ENCODE results near the gene GAK. TPM values are rescaled to one million over a fixed set of nuclear protein-coding genes. Genes with fewer than 3 reads are reported as not detected.

GAK gene
- total RNA-seq, 2 experiments from 2014 or later: 97.0 to 101 TPM

GRCh38 chr4:914531-914930 lies 17.6 kb downstream of the GAK start:
- DNase-seq: no peak
- Mint-ChIP-seq H3K27ac (no peak overlapping the region), H3K4me3 (no peak overlapping the region), H3K36me3 (peaks cover 22% of the 10 kb centered on the region), H3K27me3 (no peaks in the 10 kb centered on the region), H3K9me3 (peaks cover 12% of the 10 kb centered on the region), H3K4me1 (ENCODE audit: low read depth) (peaks cover 36% of the 10 kb centered on the region)
- ChIA-PET POLR2A (no interaction called here), CTCF (no interaction called here)
- intact Hi-C loops (cut with micrococcal nuclease): no loop called here

GRCh38 chr4:913280-913618 lies 18.9 kb downstream of the GAK start:
- Mint-ChIP-seq H3K9me3 (peaks cover 10% of the 10 kb centered on the region), H3K36me3 (peaks cover 21% of the 10 kb centered on the region), H3K27ac (no peak overlapping the region), H3K4me1 (ENCODE audit: low read depth) (peaks cover 32% of the 10 kb centered on the region), H3K4me3 (no peak overlapping the region), H3K27me3 (no peaks in the 10 kb centered on the region)
- DNase-seq: no peak
- ChIA-PET POLR2A (no interaction called here), CTCF (no interaction called here)
- intact Hi-C loops (cut with micrococcal nuclease): no loop called here

GRCh38 chr4:912548-913279 lies 19.4 kb downstream of the GAK start:
- H3K36me3 Mint-ChIP-seq: peaks cover 16% of the 10 kb centered on the region
- no peak overlapping the region for H3K4me3 Mint-ChIP-seq
- ChIA-PET POLR2A (no interaction called here), CTCF (no interaction called here)
- peaks cover 4% of the 10 kb centered on the region for H3K9me3 Mint-ChIP-seq
- no peak overlapping the region for H3K27ac Mint-ChIP-seq
- intact Hi-C loops (cut with micrococcal nuclease): no loop called here
- no peaks in the 10 kb centered on the region for H3K27me3 Mint-ChIP-seq
- peaks cover 30% of the 10 kb centered on the region for H3K4me1 Mint-ChIP-seq (ENCODE audit: low read depth)
- DNase-seq: no peak

- POLR2A ChIA-PET: interaction anchor here (0.6 kb wide), 1 partner anchor 419 kb away, joined by 4 read pairs; no protein-coding TSS in a partner anchor
- H3K27me3 Mint-ChIP-seq: no peaks in the 10 kb centered on the region
- intact Hi-C loops (cut with micrococcal nuclease): no loop called here
Measured at GRCh38 chr4:911871-912490, 20.1 kb downstream of the GAK start.

GRCh38 chr4:911221-911751 lies 20.8 kb downstream of the GAK start:
- no peak for DNase-seq
- H3K27me3 Mint-ChIP-seq: no peaks in the 10 kb centered on the region
- H3K4me3 Mint-ChIP-seq: no peak overlapping the region
- no peak overlapping the region for H3K27ac Mint-ChIP-seq
- H3K4me1 Mint-ChIP-seq (ENCODE audit: low read depth): peaks cover 17% of the 10 kb centered on the region
- ChIA-PET POLR2A (interaction anchor here (0.6 kb wide), 1 partner anchor 419 kb away, joined by 4 read pairs; no protein-coding TSS in a partner anchor), CTCF (no interaction called here)
- H3K36me3 Mint-ChIP-seq: peaks cover 20% of the 10 kb centered on the region
- intact Hi-C loops (cut with micrococcal nuclease): no loop called here
- no peaks in the 10 kb centered on the region for H3K9me3 Mint-ChIP-seq

More at GRCh38 chr4:911871-912490, 20.1 kb downstream of the GAK start:
- Mint-ChIP-seq H3K4me3 (no peak overlapping the region), H3K36me3 (peaks cover 14% of the 10 kb centered on the region), H3K9me3 (no peaks in the 10 kb centered on the region), H3K27ac (no peak overlapping the region), H3K4me1 (ENCODE audit: low read depth) (peaks cover 24% of the 10 kb centered on the region)
- CTCF ChIA-PET: no interaction called here
- DNase-seq: no peak

- H3K9me3 Mint-ChIP-seq: no peaks in the 10 kb centered on the region
- intact Hi-C loops (cut with micrococcal nuclease): no loop called here
- ChIA-PET POLR2A (no interaction called here), CTCF (no interaction called here)
- H3K4me1 Mint-ChIP-seq (ENCODE audit: low read depth): peaks cover 9% of the 10 kb centered on the region
- no peak overlapping the region for H3K27ac Mint-ChIP-seq
- H3K4me3 Mint-ChIP-seq: no peak overlapping the region
- H3K27me3 Mint-ChIP-seq: no peaks in the 10 kb centered on the region
- peaks cover 26% of the 10 kb centered on the region for H3K36me3 Mint-ChIP-seq
- DNase-seq: no peak
Measured at GRCh38 chr4:910366-911091, 21.6 kb downstream of the GAK start.

GRCh38 chr4:909821-910220 lies 22.3 kb downstream of the GAK start:
- Mint-ChIP-seq H3K27me3 (no peaks in the 10 kb centered on the region), H3K9me3 (no peaks in the 10 kb centered on the region), H3K4me3 (no peak overlapping the region), H3K27ac (no peak overlapping the region), H3K36me3 (peaks cover 26% of the 10 kb centered on the region), H3K4me1 (ENCODE audit: low read depth) (peaks cover 2% of the 10 kb centered on the region)
- POLR2A ChIA-PET: no interaction called here
- DNase-seq: no peak
- CTCF ChIA-PET: no interaction called here
- intact Hi-C loops (cut with micrococcal nuclease): no loop called here

GRCh38 chr4:909131-909571 lies 23.0 kb downstream of the GAK start:
- Mint-ChIP-seq H3K9me3 (no peaks in the 10 kb centered on the region), H3K36me3 (peaks cover 26% of the 10 kb centered on the region), H3K27me3 (no peaks in the 10 kb centered on the region), H3K27ac (no peak overlapping the region), H3K4me1 (ENCODE audit: low read depth) (no peaks in the 10 kb centered on the region), H3K4me3 (no peak overlapping the region)
- no peak for DNase-seq
- intact Hi-C loops (cut with micrococcal nuclease): no loop called here
- POLR2A ChIA-PET: no interaction called here
- CTCF ChIA-PET: no interaction called here

GRCh38 chr4:907691-908425 lies 24.3 kb downstream of the GAK start:
- intact Hi-C loops (cut with micrococcal nuclease): no loop called here
- no peaks in the 10 kb centered on the region for H3K27me3 Mint-ChIP-seq
- POLR2A ChIA-PET: no interaction called here
- no peaks in the 10 kb centered on the region for H3K9me3 Mint-ChIP-seq
- H3K4me3 Mint-ChIP-seq: no peak overlapping the region
- H3K27ac Mint-ChIP-seq: no peak overlapping the region
- no peaks in the 10 kb centered on the region for H3K4me1 Mint-ChIP-seq (ENCODE audit: low read depth)
- CTCF ChIA-PET: interaction anchor here (0.6 kb wide), 1 partner anchor 223 kb away, joined by 3 read pairs; no protein-coding TSS in a partner anchor
- no peak for DNase-seq
- peaks cover 28% of the 10 kb centered on the region for H3K36me3 Mint-ChIP-seq

- no peak for DNase-seq
- Mint-ChIP-seq H3K9me3 (no peaks in the 10 kb centered on the region), H3K27me3 (no peaks in the 10 kb centered on the region), H3K36me3 (peaks cover 27% of the 10 kb centered on the region), H3K4me3 (no peak overlapping the region), H3K27ac (no peak overlapping the region), H3K4me1 (ENCODE audit: low read depth) (no peaks in the 10 kb centered on the region)
- ChIA-PET CTCF (no interaction called here), POLR2A (no interaction called here)
- intact Hi-C loops (cut with micrococcal nuclease): no loop called here
Measured at GRCh38 chr4:907103-907400, 25.1 kb downstream of the GAK start.

- Mint-ChIP-seq H3K27ac (no peak overlapping the region), H3K36me3 (peaks cover 24% of the 10 kb centered on the region), H3K9me3 (no peaks in the 10 kb centered on the region), H3K4me3 (no peak overlapping the region), H3K4me1 (ENCODE audit: low read depth) (no peaks in the 10 kb centered on the region), H3K27me3 (no peaks in the 10 kb centered on the region)
- intact Hi-C loops (cut with micrococcal nuclease): no loop called here
- DNase-seq: no peak
- POLR2A ChIA-PET: no interaction called here
- CTCF ChIA-PET: no interaction called here
Measured at GRCh38 chr4:906339-907102, 25.6 kb downstream of the GAK start.

All from activated CD4-positive, alpha-beta memory T cell treated with anti-CD3 and anti-CD28 coated beads for 36 hours (primary cell).